MM.1S (cell line): ENCODE data around the gene KLK2.

Experiments
- DNase-seq: peaks from one replicate; pipeline ENCODE4 v3.0.0-alpha.2; 2015
- H2AFZ ChIP-seq: fragments of 300-600 bp; sonication (generic); 2 replicates; pipeline ENCODE4 v1.6.0; 2016; ENCODE audit warnings: antibody characterized with exemption, low read length
- H3F3A ChIP-seq: fragments of 300-600 bp; sonication (generic); 2 replicates; pipeline ENCODE4 v1.6.1; 2016; ENCODE audit warnings: mild to moderate bottlenecking, antibody characterized with exemption, low read length, moderate library complexity, mixed read lengths; ENCODE audit not compliant: insufficient read depth
- H3K27ac ChIP-seq: fragments of 300-600 bp; sonication (generic); 2 replicates; pipeline ENCODE4 v1.5.1; 2016; ENCODE audit warnings: mild to moderate bottlenecking, low read length
- H3K27me3 ChIP-seq: fragments of 300-600 bp; sonication (generic); replicated peaks from 2 replicates; pipeline ENCODE4 v1.6.0; 2016; ENCODE audit warnings: low read length; ENCODE audit not compliant: insufficient read depth
- H3K36me3 ChIP-seq: fragments of 300-600 bp; sonication (generic); replicated peaks from 2 replicates; pipeline ENCODE4 v1.6.1; 2016; ENCODE audit warnings: mild to moderate bottlenecking, low read length, mixed read lengths; ENCODE audit not compliant: insufficient read depth
- H3K4me1 ChIP-seq: fragments of 300-600 bp; sonication (generic); 2 replicates; pipeline ENCODE4 v1.6.1; 2016; ENCODE audit warnings: low read length, mixed read lengths
- H3K4me2 ChIP-seq: fragments of 300-600 bp; sonication (generic); 2 replicates; pipeline ENCODE4 v1.6.0; 2016; ENCODE audit warnings: low read depth, low read length
- H3K4me3 ChIP-seq: fragments of 300-600 bp; sonication (generic); 2 replicates; pipeline ENCODE4 v1.5.1; 2016; ENCODE audit warnings: low read length, mixed read lengths
- H3K79me2 ChIP-seq: fragments of 300-600 bp; sonication (generic); 2 replicates; pipeline ENCODE4 v1.6.1; 2016; ENCODE audit warnings: mixed run types, low read length, mixed read lengths
- H3K9ac ChIP-seq: fragments of 300-600 bp; sonication (generic); 2 replicates; pipeline ENCODE4 v1.6.1; 2016; ENCODE audit warnings: low read length, mixed read lengths
- H3K9me2 ChIP-seq: fragments of 300-600 bp; sonication (generic); replicated peaks from 2 replicates; pipeline ENCODE4 v1.6.1; 2016; ENCODE audit warnings: mild to moderate bottlenecking, low read length, mixed read lengths; ENCODE audit not compliant: insufficient read depth
- H3K9me3 ChIP-seq: fragments of 300-600 bp; sonication (generic); replicated peaks from 2 replicates; pipeline ENCODE4 v1.6.1; 2016; ENCODE audit warnings: mild to moderate bottlenecking, low read length, mixed read lengths; ENCODE audit not compliant: insufficient read depth
- H4K20me1 ChIP-seq: fragments of 300-600 bp; sonication (generic); 2 replicates; pipeline ENCODE4 v1.6.1; 2016; ENCODE audit warnings: mild to moderate bottlenecking, low read length, moderate library complexity, mixed read lengths; ENCODE audit not compliant: insufficient read depth
- EZH2 ChIP-seq: fragments of 300-600 bp; sonication (generic); optimal IDR thresholded peaks from 2 replicates; pipeline ENCODE3; 2017; ENCODE audit warnings: low read depth, mild to moderate bottlenecking, antibody characterized with exemption, low read length, mixed read lengths
- EZH2phosphoT487 ChIP-seq: fragments of 300-600 bp; sonication (generic); IDR thresholded peaks from 2 replicates; pipeline ENCODE4 v1.6.1; 2018; ENCODE audit warnings: antibody characterized with exemption, low read length
- TF ChIP-seq, protein P1 (sequence below): fragments of 300-600 bp; sonication (generic); IDR thresholded peaks from 2 replicates; pipeline ENCODE4 v1.5.1; 2016; ENCODE audit warnings: antibody characterized with exemption, low read length, mixed read lengths

KLK2 gene

DNA sequence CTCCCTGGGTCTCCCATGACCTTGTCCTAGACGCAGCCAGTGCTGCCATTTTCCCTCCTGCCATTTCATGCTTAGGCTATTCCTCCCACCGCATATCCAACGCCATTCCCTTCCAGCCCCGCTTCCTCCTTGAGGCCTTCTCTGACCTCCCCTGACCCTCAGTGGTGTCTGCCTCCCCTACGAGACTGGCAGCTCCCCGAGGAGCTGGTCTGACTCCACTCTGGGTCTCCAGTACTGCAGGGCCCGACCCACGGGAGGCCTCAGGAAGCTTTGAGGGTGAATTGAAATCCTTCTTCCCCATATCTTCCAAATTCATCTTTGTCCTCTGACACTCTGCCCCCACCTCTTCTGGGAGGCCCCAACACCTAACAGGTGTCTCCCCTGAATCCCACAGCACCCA lies 40.6 kb upstream of the KLK2 start:
- H3K9ac ChIP-seq: no peak overlapping the region
- TF ChIP-seq, protein P1, sequence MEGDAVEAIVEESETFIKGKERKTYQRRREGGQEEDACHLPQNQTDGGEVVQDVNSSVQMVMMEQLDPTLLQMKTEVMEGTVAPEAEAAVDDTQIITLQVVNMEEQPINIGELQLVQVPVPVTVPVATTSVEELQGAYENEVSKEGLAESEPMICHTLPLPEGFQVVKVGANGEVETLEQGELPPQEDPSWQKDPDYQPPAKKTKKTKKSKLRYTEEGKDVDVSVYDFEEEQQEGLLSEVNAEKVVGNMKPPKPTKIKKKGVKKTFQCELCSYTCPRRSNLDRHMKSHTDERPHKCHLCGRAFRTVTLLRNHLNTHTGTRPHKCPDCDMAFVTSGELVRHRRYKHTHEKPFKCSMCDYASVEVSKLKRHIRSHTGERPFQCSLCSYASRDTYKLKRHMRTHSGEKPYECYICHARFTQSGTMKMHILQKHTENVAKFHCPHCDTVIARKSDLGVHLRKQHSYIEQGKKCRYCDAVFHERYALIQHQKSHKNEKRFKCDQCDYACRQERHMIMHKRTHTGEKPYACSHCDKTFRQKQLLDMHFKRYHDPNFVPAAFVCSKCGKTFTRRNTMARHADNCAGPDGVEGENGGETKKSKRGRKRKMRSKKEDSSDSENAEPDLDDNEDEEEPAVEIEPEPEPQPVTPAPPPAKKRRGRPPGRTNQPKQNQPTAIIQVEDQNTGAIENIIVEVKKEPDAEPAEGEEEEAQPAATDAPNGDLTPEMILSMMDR: no peak
- TF ChIP-seq EZH2: no peak
- no peak for TF ChIP-seq EZH2phosphoT487

DNA sequence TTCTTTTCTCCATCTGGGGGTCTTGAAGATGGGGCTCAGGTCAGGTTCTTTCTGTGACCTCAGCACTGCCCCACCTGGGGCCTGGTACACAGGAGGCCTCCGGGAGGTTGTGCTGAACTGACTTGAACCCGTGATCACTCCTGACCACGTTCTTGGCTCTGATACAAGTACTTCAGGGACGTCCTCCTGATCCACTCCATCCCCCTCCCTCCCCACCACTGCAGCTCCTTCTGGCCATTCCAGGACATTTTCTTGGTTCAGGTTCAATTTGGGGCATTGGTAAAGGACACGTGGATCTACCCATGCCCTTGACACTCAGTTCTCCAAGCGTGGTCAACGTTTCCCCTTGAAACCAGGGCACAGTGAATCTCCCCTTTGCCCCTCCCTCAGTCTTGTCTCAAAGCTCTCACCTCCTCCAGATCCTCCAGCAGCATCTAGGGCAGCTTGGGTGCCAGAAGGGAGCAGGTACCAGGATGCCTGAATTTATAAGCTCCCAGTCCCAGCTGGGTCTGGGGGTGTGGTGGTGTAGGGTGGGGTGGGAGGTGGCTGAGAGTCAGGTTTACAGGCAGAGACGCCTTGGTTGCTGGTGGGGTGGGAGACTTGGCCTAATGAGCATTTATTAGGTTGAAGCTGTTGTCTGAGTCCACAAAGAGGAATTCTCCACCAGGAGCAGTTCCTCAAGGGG lies 40.0 kb upstream of the KLK2 start, which contains the start of gene KLK15:
Gene KLK15 (minus strand): TSS at position 458 of the 685 bp plus-strand sequence. CDS start 2,082 bp downstream, outside the sequence.
- no peaks in the 10 kb centered on the region for H4K20me1 ChIP-seq
- no peak within 1 kb of the TSS for H3K27ac ChIP-seq
- peaks cover 71% of the 10 kb centered on the region for H3K27me3 ChIP-seq

More for the DNA sequence above, 40.6 kb upstream of the KLK2 start:
- H3K9me3 ChIP-seq: no peaks in the 10 kb centered on the region
- no peak overlapping the region for H3K4me2 ChIP-seq
- no peaks in the 10 kb centered on the region for H4K20me1 ChIP-seq
- H3K79me2 ChIP-seq: no peaks in the 10 kb centered on the region
- peaks cover 74% of the 10 kb centered on the region for H3K27me3 ChIP-seq
- no peaks in the 10 kb centered on the region for H3K4me1 ChIP-seq
- H3F3A ChIP-seq: no peaks in the 10 kb centered on the region
- no peak overlapping the region for H3K4me3 ChIP-seq
- no peak overlapping the region for H3K27ac ChIP-seq
- no peak for DNase-seq
- H2AFZ ChIP-seq: no peak overlapping the region
- H3K9me2 ChIP-seq: no peaks in the 10 kb centered on the region
- no peaks in the 10 kb centered on the region for H3K36me3 ChIP-seq

DNA sequence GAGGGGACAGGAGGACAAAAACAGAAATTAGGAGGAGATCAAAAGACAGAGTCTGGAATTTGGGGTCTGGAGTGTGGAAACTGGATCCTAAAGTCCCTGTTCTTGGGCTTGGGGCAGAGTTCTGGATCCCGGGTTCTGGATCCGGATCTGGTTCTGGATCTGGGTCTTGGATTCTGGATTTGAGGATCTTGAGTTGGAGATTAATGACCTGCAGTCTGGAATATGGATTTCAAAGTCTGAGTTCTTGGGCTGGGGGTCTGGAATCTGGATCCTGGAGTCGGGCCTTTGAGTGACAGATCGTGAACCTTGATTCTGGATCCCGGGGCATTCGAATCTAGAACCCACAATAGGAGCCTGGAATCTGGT lies 39.5 kb upstream of the KLK2 start:
- H3K9me2 ChIP-seq: no peaks in the 10 kb centered on the region
- H3K27ac ChIP-seq: no peak overlapping the region
- no peaks in the 10 kb centered on the region for H3K36me3 ChIP-seq
- H3K4me2 ChIP-seq: no peak overlapping the region
- no peak for DNase-seq
- no peaks in the 10 kb centered on the region for H3K79me2 ChIP-seq
- no peak overlapping the region for H3K4me3 ChIP-seq
- H2AFZ ChIP-seq: no peak overlapping the region
- TF ChIP-seq EZH2: no peak
- no peak for TF ChIP-seq EZH2phosphoT487
- TF ChIP-seq, protein P1: no peak
- no peak overlapping the region for H3K9ac ChIP-seq
- no peaks in the 10 kb centered on the region for H3F3A ChIP-seq
- no peaks in the 10 kb centered on the region for H3K4me1 ChIP-seq
- H3K27me3 ChIP-seq: peaks cover 69% of the 10 kb centered on the region
- H4K20me1 ChIP-seq: no peaks in the 10 kb centered on the region
- H3K9me3 ChIP-seq: no peaks in the 10 kb centered on the region

More for the DNA sequence above, 40.0 kb upstream of the KLK2 start, which contains the start of gene KLK15:
- Histone ChIP-seq H3K4me2 (no peak within 1 kb of the TSS), H2AFZ (no peak within 1 kb of the TSS), H3K36me3 (no peaks in the 10 kb centered on the region), H3K4me1 (no peaks in the 10 kb centered on the region), H3K9me2 (no peaks in the 10 kb centered on the region), H3K4me3 (no peak within 1 kb of the TSS), H3K9ac (no peak within 1 kb of the TSS), H3F3A (no peaks in the 10 kb centered on the region), H3K9me3 (no peaks in the 10 kb centered on the region), H3K79me2 (no peaks in the 10 kb centered on the region)
- TF ChIP-seq EZH2 (no peak), EZH2phosphoT487 (no peak)
- TF ChIP-seq, protein P1: no peak
- DNase-seq: no peak
